ENCODE results near the gene SLIT1. TPM values are rescaled to one million over a fixed set of nuclear protein-coding genes. Genes with fewer than 3 reads are reported as not detected.

SLIT1 gene
- total and polyA plus RNA-seq, 2 of the 8 experiments (the other 6 are each of a cell fraction or from before 2014, with no cell fraction given) = 0.70 to 0.88 TPM

DNA sequence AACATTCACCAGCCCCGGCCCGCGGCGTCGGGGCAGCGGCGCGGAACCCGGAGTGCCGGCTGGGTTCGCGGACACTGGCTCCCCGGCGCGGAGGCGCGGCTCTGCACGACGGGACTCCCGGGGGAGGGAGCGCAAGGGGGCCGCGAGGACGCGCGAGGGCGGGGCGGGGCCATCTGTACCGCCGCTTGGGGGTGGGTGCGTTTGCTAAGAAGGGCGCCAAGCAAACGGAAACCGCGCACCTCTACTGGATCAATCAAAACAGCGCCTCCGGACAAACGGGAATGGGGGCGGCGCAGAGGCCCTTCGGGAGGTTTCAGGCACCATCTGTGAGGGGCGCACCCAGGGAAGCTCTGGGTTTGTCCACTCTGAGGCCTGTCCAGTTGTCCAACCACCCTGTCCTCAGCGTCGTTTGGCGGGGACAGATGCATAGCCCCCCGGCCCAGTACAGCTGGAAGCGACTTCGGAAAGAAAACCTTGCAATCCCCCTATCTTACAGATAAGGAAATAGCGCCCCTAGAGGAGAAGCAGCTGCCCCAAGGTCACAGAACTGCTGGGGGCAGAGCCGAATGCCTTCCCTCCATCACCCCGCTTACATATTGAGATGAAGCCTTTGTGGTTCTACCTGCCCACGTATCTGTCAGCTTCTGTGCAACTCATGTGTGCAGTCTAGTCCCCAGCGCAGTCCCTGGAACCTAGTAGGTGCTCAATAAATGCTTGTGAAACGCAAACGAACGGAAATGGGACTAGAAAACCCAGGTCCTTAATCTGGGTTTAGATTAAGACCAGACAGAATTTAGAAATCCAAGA, 10.7 kb upstream of the SLIT1 start (continued):
- TF ChIP-seq, protein P1, sequence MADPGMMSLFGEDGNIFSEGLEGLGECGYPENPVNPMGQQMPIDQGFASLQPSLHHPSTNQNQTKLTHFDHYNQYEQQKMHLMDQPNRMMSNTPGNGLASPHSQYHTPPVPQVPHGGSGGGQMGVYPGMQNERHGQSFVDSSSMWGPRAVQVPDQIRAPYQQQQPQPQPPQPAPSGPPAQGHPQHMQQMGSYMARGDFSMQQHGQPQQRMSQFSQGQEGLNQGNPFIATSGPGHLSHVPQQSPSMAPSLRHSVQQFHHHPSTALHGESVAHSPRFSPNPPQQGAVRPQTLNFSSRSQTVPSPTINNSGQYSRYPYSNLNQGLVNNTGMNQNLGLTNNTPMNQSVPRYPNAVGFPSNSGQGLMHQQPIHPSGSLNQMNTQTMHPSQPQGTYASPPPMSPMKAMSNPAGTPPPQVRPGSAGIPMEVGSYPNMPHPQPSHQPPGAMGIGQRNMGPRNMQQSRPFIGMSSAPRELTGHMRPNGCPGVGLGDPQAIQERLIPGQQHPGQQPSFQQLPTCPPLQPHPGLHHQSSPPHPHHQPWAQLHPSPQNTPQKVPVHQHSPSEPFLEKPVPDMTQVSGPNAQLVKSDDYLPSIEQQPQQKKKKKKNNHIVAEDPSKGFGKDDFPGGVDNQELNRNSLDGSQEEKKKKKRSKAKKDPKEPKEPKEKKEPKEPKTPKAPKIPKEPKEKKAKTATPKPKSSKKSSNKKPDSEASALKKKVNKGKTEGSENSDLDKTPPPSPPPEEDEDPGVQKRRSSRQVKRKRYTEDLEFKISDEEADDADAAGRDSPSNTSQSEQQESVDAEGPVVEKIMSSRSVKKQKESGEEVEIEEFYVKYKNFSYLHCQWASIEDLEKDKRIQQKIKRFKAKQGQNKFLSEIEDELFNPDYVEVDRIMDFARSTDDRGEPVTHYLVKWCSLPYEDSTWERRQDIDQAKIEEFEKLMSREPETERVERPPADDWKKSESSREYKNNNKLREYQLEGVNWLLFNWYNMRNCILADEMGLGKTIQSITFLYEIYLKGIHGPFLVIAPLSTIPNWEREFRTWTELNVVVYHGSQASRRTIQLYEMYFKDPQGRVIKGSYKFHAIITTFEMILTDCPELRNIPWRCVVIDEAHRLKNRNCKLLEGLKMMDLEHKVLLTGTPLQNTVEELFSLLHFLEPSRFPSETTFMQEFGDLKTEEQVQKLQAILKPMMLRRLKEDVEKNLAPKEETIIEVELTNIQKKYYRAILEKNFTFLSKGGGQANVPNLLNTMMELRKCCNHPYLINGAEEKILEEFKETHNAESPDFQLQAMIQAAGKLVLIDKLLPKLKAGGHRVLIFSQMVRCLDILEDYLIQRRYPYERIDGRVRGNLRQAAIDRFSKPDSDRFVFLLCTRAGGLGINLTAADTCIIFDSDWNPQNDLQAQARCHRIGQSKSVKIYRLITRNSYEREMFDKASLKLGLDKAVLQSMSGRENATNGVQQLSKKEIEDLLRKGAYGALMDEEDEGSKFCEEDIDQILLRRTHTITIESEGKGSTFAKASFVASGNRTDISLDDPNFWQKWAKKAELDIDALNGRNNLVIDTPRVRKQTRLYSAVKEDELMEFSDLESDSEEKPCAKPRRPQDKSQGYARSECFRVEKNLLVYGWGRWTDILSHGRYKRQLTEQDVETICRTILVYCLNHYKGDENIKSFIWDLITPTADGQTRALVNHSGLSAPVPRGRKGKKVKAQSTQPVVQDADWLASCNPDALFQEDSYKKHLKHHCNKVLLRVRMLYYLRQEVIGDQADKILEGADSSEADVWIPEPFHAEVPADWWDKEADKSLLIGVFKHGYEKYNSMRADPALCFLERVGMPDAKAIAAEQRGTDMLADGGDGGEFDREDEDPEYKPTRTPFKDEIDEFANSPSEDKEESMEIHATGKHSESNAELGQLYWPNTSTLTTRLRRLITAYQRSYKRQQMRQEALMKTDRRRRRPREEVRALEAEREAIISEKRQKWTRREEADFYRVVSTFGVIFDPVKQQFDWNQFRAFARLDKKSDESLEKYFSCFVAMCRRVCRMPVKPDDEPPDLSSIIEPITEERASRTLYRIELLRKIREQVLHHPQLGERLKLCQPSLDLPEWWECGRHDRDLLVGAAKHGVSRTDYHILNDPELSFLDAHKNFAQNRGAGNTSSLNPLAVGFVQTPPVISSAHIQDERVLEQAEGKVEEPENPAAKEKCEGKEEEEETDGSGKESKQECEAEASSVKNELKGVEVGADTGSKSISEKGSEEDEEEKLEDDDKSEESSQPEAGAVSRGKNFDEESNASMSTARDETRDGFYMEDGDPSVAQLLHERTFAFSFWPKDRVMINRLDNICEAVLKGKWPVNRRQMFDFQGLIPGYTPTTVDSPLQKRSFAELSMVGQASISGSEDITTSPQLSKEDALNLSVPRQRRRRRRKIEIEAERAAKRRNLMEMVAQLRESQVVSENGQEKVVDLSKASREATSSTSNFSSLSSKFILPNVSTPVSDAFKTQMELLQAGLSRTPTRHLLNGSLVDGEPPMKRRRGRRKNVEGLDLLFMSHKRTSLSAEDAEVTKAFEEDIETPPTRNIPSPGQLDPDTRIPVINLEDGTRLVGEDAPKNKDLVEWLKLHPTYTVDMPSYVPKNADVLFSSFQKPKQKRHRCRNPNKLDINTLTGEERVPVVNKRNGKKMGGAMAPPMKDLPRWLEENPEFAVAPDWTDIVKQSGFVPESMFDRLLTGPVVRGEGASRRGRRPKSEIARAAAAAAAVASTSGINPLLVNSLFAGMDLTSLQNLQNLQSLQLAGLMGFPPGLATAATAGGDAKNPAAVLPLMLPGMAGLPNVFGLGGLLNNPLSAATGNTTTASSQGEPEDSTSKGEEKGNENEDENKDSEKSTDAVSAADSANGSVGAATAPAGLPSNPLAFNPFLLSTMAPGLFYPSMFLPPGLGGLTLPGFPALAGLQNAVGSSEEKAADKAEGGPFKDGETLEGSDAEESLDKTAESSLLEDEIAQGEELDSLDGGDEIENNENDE (IDR thresholded peaks at IDR 0.05; ENCODE audit: insufficient replicate concordance, low read length) = no peak
- no peak for TF ChIP-seq TAF7 (optimal IDR thresholded peaks at IDR 0.05; ENCODE audit: borderline replicate concordance, low read depth, low read length)
- TF ChIP-seq SRF (IDR thresholded peaks at IDR 0.05; ENCODE audit: low read depth, low read length) = no peak
- TF ChIP-seq KDM1A (IDR thresholded peaks at IDR 0.05; ENCODE audit: borderline replicate concordance, low read length) = no peak
- TF ChIP-seq TBP (IDR thresholded peaks at IDR 0.05; ENCODE audit: low read depth, low read length) = no peak
- TF ChIP-seq SIX5 (IDR thresholded peaks at IDR 0.05; ENCODE audit: low read depth, low read length) = no peak
- TF ChIP-seq JUND (IDR thresholded peaks at IDR 0.05; ENCODE audit: low read length) = no peak
- no peak for TF ChIP-seq ZNF274 (IDR thresholded peaks at IDR 0.05; ENCODE audit: borderline replicate concordance, extremely low read depth, low read length)
- peak; percentile 55 to 73 for TF ChIP-seq RAD21 (IDR thresholded peaks at IDR 0.05 in 1 of 2, conservative IDR thresholded peaks at IDR 0.05 in 1 of 2; ENCODE audit: low read depth in 2 of 2, low read length in 2 of 2)
- TF ChIP-seq POLR2AphosphoS5 (IDR thresholded peaks at IDR 0.05; ENCODE audit: low read depth, low read length) = no peak

All from H1 (cell line).